Panc1 (cell line): ENCODE measurements around the gene NPEPL1.

Experiments used
- CTCF ChIP-seq: fragments of 450-650 bp; IDR thresholded peaks from 2 replicates; pipeline ENCODE4 v1.5.1; 2017; ENCODE audit warnings: mild to moderate bottlenecking
- POLR2AphosphoS5 ChIP-seq: IDR thresholded peaks from 2 replicates; pipeline ENCODE4 v1.6.1; 2012; ENCODE audit warnings: mild to moderate bottlenecking, low read depth, low read length, moderate library complexity

GRCh38 chr20:58745391-58745790 is 52.8 kb downstream of the NPEPL1 start:
- TF ChIP-seq CTCF = no peak
- TF ChIP-seq POLR2AphosphoS5 = no peak
